SK-N-SH (cell line): ENCODE results near the gene DCDC1.

ENCODE experiments used
- TF ChIP-seq, protein P1 (sequence below): IDR thresholded peaks from 2 replicates; pipeline ENCODE4 v1.6.1; 2012; ENCODE audit warnings: mild to moderate bottlenecking, low read depth, low read length, moderate library complexity
- TF ChIP-seq, protein P2 (sequence below): fragments of 200-600 bp; sonication (generic); IDR thresholded peaks from 2 replicates; pipeline ENCODE4 v1.6.1; 2017; ENCODE audit warnings: antibody characterized with exemption, mild to moderate bottlenecking, moderate library complexity

DNA sequence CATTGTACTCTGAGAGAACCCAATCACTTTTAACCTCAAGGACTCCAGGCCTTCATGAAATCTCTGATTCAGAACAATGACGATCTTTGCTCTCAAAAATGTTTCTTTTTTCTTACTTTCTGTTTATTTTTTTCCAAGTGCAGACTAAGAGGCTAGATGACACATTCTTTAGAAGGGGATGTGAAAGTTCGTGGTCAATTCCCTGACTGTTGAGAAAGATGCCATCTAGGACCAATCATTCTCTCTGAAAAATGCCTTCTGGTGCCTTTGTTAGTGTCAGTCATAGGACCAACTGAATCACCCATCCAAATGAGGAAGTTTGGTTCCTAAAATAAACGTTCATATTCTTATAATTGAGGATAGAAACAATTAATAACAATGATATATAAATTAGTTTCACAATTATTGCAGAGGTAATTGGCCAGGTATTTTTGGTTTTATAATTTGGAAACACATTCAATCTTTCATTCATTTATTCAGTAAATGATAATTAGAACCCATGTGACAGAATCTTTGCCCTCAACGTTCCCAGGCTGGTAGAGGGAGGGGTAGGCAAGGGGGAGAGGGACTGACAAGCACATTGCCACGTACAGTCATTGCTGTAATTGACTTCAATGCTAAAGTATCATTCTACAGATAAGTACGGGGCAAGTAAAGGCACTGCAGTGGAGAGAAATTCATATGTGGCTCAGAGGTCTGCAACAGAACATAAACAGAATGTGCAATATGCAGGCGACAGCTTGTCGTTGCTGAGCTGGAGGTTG is 450.0 kb downstream of the DCDC1 start:
- TF ChIP-seq, protein P1, sequence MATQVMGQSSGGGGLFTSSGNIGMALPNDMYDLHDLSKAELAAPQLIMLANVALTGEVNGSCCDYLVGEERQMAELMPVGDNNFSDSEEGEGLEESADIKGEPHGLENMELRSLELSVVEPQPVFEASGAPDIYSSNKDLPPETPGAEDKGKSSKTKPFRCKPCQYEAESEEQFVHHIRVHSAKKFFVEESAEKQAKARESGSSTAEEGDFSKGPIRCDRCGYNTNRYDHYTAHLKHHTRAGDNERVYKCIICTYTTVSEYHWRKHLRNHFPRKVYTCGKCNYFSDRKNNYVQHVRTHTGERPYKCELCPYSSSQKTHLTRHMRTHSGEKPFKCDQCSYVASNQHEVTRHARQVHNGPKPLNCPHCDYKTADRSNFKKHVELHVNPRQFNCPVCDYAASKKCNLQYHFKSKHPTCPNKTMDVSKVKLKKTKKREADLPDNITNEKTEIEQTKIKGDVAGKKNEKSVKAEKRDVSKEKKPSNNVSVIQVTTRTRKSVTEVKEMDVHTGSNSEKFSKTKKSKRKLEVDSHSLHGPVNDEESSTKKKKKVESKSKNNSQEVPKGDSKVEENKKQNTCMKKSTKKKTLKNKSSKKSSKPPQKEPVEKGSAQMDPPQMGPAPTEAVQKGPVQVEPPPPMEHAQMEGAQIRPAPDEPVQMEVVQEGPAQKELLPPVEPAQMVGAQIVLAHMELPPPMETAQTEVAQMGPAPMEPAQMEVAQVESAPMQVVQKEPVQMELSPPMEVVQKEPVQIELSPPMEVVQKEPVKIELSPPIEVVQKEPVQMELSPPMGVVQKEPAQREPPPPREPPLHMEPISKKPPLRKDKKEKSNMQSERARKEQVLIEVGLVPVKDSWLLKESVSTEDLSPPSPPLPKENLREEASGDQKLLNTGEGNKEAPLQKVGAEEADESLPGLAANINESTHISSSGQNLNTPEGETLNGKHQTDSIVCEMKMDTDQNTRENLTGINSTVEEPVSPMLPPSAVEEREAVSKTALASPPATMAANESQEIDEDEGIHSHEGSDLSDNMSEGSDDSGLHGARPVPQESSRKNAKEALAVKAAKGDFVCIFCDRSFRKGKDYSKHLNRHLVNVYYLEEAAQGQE, result no peak
- TF ChIP-seq, protein P2, sequence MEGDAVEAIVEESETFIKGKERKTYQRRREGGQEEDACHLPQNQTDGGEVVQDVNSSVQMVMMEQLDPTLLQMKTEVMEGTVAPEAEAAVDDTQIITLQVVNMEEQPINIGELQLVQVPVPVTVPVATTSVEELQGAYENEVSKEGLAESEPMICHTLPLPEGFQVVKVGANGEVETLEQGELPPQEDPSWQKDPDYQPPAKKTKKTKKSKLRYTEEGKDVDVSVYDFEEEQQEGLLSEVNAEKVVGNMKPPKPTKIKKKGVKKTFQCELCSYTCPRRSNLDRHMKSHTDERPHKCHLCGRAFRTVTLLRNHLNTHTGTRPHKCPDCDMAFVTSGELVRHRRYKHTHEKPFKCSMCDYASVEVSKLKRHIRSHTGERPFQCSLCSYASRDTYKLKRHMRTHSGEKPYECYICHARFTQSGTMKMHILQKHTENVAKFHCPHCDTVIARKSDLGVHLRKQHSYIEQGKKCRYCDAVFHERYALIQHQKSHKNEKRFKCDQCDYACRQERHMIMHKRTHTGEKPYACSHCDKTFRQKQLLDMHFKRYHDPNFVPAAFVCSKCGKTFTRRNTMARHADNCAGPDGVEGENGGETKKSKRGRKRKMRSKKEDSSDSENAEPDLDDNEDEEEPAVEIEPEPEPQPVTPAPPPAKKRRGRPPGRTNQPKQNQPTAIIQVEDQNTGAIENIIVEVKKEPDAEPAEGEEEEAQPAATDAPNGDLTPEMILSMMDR, result no peak
